ENCODE results near the gene FTO. TPM values are rescaled to one million over a fixed set of nuclear protein-coding genes. Genes with fewer than 3 reads are reported as not detected.

Gene FTO
- total RNA-seq, 1 donor from 2014 or later: 85.1 TPM

GRCh38 chr16:53785916-53786315 is 82.0 kb downstream of the FTO start:
- no peak overlapping the region for H3K4me3 Mint-ChIP-seq
- no peaks in the 10 kb centered on the region for H3K27me3 Mint-ChIP-seq
- TF ChIP-seq CTCF (conservative IDR thresholded peaks at IDR 0.05): no peak
- peaks cover 16% of the 10 kb centered on the region for H3K4me1 Mint-ChIP-seq (ENCODE audit: unreplicated experiment)
- peaks cover 3% of the 10 kb centered on the region for H3K9me3 Mint-ChIP-seq
- no peak overlapping the region for H3K27ac Mint-ChIP-seq
- H3K36me3 Mint-ChIP-seq: peaks cover 6% of the 10 kb centered on the region
- DNase-seq (ENCODE audit: extremely low spot score, unreplicated experiment): no peak

GRCh38 chr16:53787423-53787822 is 83.5 kb downstream of the FTO start:
- TF ChIP-seq CTCF (conservative IDR thresholded peaks at IDR 0.05): no peak
- H3K36me3 Mint-ChIP-seq: peaks cover 6% of the 10 kb centered on the region
- no peaks in the 10 kb centered on the region for H3K27me3 Mint-ChIP-seq
- DNase-seq (ENCODE audit: extremely low spot score, unreplicated experiment): no peak
- H3K4me3 Mint-ChIP-seq: no peak overlapping the region
- H3K4me1 Mint-ChIP-seq (ENCODE audit: unreplicated experiment): peaks cover 10% of the 10 kb centered on the region
- H3K9me3 Mint-ChIP-seq: peaks cover 3% of the 10 kb centered on the region
- H3K27ac Mint-ChIP-seq: no peak overlapping the region

GRCh38 chr16:53789137-53789536 is 85.2 kb downstream of the FTO start:
- DNase-seq (ENCODE audit: extremely low spot score, unreplicated experiment): no peak
- peaks cover 7% of the 10 kb centered on the region for H3K4me1 Mint-ChIP-seq (ENCODE audit: unreplicated experiment)

GRCh38 chr16:53792161-53792951 is 88.4 kb downstream of the FTO start:
- H3K4me3 Mint-ChIP-seq: no peak overlapping the region
- no peak for DNase-seq (ENCODE audit: extremely low spot score, unreplicated experiment)
- H3K36me3 Mint-ChIP-seq: no peaks in the 10 kb centered on the region
- TF ChIP-seq CTCF (conservative IDR thresholded peaks at IDR 0.05): no peak
- no peaks in the 10 kb centered on the region for H3K4me1 Mint-ChIP-seq (ENCODE audit: unreplicated experiment)
- no peak overlapping the region for H3K27ac Mint-ChIP-seq
- H3K27me3 Mint-ChIP-seq: no peaks in the 10 kb centered on the region
- H3K9me3 Mint-ChIP-seq: no peaks in the 10 kb centered on the region

More at GRCh38 chr16:53789137-53789536, 85.2 kb downstream of the FTO start:
- H3K27me3 Mint-ChIP-seq: no peaks in the 10 kb centered on the region
- no peak overlapping the region for H3K27ac Mint-ChIP-seq
- peaks cover 3% of the 10 kb centered on the region for H3K36me3 Mint-ChIP-seq
- no peak overlapping the region for H3K4me3 Mint-ChIP-seq
- TF ChIP-seq CTCF (conservative IDR thresholded peaks at IDR 0.05): no peak
- no peaks in the 10 kb centered on the region for H3K9me3 Mint-ChIP-seq

- DNase-seq (ENCODE audit: extremely low spot score, unreplicated experiment): no peak
- Mint-ChIP-seq H3K9me3 (peaks cover 4% of the 10 kb centered on the region), H3K4me1 (ENCODE audit: unreplicated experiment) (peaks cover 9% of the 10 kb centered on the region), H3K36me3 (peaks cover 5% of the 10 kb centered on the region), H3K4me3 (no peak overlapping the region), H3K27ac (no peak overlapping the region), H3K27me3 (no peaks in the 10 kb centered on the region)
- TF ChIP-seq CTCF (conservative IDR thresholded peaks at IDR 0.05): no peak
These were observed 99.5 kb downstream of the FTO start for GRCh38 chr16:53803451-53803850.

All from type B pancreatic cell (in vitro differentiated cells).